ENCODE results near the gene RAB40C.

- TF ChIP-seq POLR2A (IDR thresholded peaks at IDR 0.05): no peak
- no peak for TF ChIP-seq CTCF (IDR thresholded peaks at IDR 0.05)
Observed at GRCh38 chr16:576823-577201, 13.1 kb upstream of the RAB40C start.

Data from lower leg skin (tissue), 3 donors.